ENCODE results near the gene TADA1. TPM values are rescaled to one million over a fixed set of nuclear protein-coding genes. Genes with fewer than 3 reads are reported as not detected.

TADA1 gene
- total and polyA plus RNA-seq, 2 experiments from 2014 or later, result 21.8 to 22.0 TPM

DNA sequence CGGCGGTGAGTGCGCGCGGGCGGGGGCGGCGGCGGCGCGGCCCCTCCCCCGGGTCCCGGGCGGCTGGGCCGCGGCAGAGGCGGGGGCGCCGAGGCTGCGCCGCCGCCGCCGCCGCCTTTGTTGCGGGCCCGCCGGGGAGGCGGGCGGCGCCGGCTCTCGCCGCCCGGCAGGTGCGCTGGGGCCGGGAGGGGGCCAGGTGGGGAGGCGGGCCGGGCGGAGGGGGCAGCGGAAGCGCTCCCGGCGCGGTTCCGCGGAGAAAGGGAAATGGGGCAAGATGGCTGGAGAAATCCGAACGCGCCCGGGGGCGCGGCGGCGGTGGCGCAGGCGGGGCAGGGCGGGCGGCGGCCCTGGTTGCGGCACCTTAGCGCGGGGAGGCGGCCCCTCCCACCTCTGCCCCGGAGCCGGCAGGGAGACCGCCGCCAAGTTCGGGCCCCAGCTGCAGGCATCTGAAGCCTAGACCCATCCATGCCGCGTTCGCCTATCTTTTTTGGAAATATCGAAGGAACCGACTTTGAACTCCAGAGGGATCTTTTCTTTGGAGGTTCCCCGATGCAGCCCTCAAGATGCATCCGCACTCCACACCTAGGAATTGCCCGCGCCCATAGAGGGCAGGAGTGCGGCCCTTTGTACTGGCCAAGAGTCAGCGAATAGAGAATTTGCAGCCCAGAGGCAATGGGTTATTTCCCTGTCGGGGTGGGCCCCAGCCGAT lies 36.3 kb downstream of the TADA1 start:
- peaks cover 45% of the 10 kb centered on the region for H3K79me2 ChIP-seq (replicated peaks; ENCODE audit: insufficient read depth)
- Mint-ChIP-seq H3K27me3 (ENCODE audit: insufficient read depth, low read depth, poor library complexity) (peaks cover 13% of the 10 kb centered on the region), H3K4me1 (peaks cover 24% of the 10 kb centered on the region), H3K9me3 (no peaks in the 10 kb centered on the region), H3K36me3 (ENCODE audit: low read depth) (peaks cover 48% of the 10 kb centered on the region), H3K27ac (peak overlapping the region; percentile 93), H3K4me3 (peak overlapping the region; percentile 95)
- H4K20me1 ChIP-seq (replicated peaks; ENCODE audit: insufficient read depth), result peaks cover 5% of the 10 kb centered on the region
- peaks cover 40% of the 10 kb centered on the region for H3K36me3 ChIP-seq (ENCODE audit: insufficient read depth)
- H2AFZ ChIP-seq, result no peak overlapping the region
- TF ChIP-seq, protein P1, sequence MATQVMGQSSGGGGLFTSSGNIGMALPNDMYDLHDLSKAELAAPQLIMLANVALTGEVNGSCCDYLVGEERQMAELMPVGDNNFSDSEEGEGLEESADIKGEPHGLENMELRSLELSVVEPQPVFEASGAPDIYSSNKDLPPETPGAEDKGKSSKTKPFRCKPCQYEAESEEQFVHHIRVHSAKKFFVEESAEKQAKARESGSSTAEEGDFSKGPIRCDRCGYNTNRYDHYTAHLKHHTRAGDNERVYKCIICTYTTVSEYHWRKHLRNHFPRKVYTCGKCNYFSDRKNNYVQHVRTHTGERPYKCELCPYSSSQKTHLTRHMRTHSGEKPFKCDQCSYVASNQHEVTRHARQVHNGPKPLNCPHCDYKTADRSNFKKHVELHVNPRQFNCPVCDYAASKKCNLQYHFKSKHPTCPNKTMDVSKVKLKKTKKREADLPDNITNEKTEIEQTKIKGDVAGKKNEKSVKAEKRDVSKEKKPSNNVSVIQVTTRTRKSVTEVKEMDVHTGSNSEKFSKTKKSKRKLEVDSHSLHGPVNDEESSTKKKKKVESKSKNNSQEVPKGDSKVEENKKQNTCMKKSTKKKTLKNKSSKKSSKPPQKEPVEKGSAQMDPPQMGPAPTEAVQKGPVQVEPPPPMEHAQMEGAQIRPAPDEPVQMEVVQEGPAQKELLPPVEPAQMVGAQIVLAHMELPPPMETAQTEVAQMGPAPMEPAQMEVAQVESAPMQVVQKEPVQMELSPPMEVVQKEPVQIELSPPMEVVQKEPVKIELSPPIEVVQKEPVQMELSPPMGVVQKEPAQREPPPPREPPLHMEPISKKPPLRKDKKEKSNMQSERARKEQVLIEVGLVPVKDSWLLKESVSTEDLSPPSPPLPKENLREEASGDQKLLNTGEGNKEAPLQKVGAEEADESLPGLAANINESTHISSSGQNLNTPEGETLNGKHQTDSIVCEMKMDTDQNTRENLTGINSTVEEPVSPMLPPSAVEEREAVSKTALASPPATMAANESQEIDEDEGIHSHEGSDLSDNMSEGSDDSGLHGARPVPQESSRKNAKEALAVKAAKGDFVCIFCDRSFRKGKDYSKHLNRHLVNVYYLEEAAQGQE (IDR thresholded peaks at IDR 0.05; ENCODE audit: unreplicated experiment), result no peak
- TF ChIP-seq, protein P2, sequence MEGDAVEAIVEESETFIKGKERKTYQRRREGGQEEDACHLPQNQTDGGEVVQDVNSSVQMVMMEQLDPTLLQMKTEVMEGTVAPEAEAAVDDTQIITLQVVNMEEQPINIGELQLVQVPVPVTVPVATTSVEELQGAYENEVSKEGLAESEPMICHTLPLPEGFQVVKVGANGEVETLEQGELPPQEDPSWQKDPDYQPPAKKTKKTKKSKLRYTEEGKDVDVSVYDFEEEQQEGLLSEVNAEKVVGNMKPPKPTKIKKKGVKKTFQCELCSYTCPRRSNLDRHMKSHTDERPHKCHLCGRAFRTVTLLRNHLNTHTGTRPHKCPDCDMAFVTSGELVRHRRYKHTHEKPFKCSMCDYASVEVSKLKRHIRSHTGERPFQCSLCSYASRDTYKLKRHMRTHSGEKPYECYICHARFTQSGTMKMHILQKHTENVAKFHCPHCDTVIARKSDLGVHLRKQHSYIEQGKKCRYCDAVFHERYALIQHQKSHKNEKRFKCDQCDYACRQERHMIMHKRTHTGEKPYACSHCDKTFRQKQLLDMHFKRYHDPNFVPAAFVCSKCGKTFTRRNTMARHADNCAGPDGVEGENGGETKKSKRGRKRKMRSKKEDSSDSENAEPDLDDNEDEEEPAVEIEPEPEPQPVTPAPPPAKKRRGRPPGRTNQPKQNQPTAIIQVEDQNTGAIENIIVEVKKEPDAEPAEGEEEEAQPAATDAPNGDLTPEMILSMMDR (conservative IDR thresholded peaks at IDR 0.05; ENCODE audit: low read depth in 2 of 2), result peak; percentile 45 to 48
- no peaks in the 10 kb centered on the region for H3K27me3 ChIP-seq (ENCODE audit: insufficient read depth)
- H3K9me2 ChIP-seq (ENCODE audit: insufficient read depth), result peaks cover 7% of the 10 kb centered on the region; the same call in 1 of the 2 replicates
- peak overlapping the region; percentile 96 for H3K4me2 ChIP-seq
- H3K4me1 ChIP-seq (ENCODE audit: insufficient read depth), result peaks cover 15% of the 10 kb centered on the region
- DNase-seq (ENCODE audit: low spot score), result peak; percentile 68
- ATAC-seq, result peak; percentile 57
- H3K4me3 ChIP-seq, result peak overlapping the region; percentile 87
- H3K27ac ChIP-seq (ENCODE audit: low read depth), result peak overlapping the region; percentile 88
- H3F3A ChIP-seq (replicated peaks; ENCODE audit: low read depth), result 0 out of 2 replicates have a peak, but pooled peaks cover 6% of the 10 kb centered on the region

DNA sequence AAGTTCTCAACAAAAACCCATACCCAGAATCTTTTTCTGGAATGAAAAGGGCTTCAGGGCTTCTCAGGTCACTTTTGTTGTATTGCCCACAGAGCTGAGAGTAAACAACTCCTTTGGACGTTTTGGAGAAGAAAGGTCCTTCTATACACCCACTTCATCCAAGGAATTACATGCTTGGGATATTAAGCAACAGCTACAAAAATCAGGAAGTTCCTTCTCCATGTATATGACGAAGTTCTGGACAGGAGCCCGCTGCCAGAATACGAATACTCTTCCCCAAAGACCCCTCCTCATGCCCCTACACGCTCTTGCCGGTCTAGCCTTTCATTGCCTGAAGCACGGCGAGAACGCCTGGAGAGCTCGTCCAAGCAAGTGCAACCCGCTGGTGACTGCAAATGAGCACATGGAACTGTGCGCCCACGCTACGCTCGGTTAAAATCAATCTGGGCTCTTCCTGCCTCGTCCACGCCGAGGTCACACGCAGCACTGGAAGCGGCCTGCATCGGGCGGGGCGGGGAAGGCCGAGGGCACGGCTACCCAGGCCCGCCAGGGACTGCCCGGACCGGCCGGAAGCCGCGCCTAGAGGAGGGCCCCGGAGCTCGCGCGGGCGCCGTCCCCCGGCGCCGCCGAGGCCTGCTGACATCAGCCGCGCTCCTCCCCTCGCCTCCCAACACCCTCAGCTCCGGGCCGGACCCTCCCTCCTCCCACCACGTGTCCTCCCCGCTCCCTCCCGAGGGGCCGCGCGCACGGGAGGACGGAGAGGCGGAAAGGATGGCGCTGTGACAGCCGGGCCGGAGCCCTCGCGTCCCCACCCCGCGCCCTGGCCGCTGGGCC lies 37.1 kb downstream of the TADA1 start, which contains the start of gene POGK:
POGK (plus strand) TSS at position 710 of the 834 bp plus-strand sequence. CDS start 1,482 bp downstream, outside the sequence.
- H3K27me3 Mint-ChIP-seq (ENCODE audit: insufficient read depth, low read depth, poor library complexity), result peaks cover 11% of the 10 kb centered on the region
- peak within 1 kb of the TSS; percentile 98 for H3K27ac Mint-ChIP-seq
- peak within 1 kb of the TSS; percentile 95 for H3K4me3 Mint-ChIP-seq
- no peaks in the 10 kb centered on the region for H3K9me3 Mint-ChIP-seq
- H3K9me2 ChIP-seq (ENCODE audit: insufficient read depth), result peaks cover 7% of the 10 kb centered on the region; the same call in 1 of the 2 replicates
- H4K20me1 ChIP-seq (replicated peaks; ENCODE audit: insufficient read depth), result no peaks in the 10 kb centered on the region
- peak; percentile 94 for ATAC-seq
- H3K4me1 Mint-ChIP-seq, result peaks cover 24% of the 10 kb centered on the region
- H3F3A ChIP-seq (replicated peaks; ENCODE audit: low read depth), result 0 out of 2 replicates have a peak, but pooled peaks cover 6% of the 10 kb centered on the region
- no peaks in the 10 kb centered on the region for H3K27me3 ChIP-seq (ENCODE audit: insufficient read depth)
- H2AFZ ChIP-seq, result peak within 1 kb of the TSS; percentile 98
- peak within 1 kb of the TSS; percentile 93 for H3K27ac ChIP-seq (ENCODE audit: low read depth)
- H3K36me3 Mint-ChIP-seq (ENCODE audit: low read depth), result peaks cover 40% of the 10 kb centered on the region
- H3K36me3 ChIP-seq (ENCODE audit: insufficient read depth), result peaks cover 33% of the 10 kb centered on the region
- H3K4me2 ChIP-seq, result peak within 1 kb of the TSS; percentile 96
- H3K4me1 ChIP-seq (ENCODE audit: insufficient read depth), result peaks cover 15% of the 10 kb centered on the region
- peak within 1 kb of the TSS; percentile 87 for H3K4me3 ChIP-seq
- TF ChIP-seq JUNB (IDR thresholded peaks at IDR 0.05; ENCODE audit: unreplicated experiment) (no peak), CREB1 (CRISPR knock-in tag; IDR thresholded peaks at IDR 0.05; ENCODE audit: low read depth) (peak; percentile 70), POLR2AphosphoS5 (IDR thresholded peaks at IDR 0.05; ENCODE audit: low read depth) (peak; percentile 90)
- TF ChIP-seq, protein P1 (IDR thresholded peaks at IDR 0.05; ENCODE audit: unreplicated experiment), result peak; percentile 11
- H3K79me2 ChIP-seq (replicated peaks; ENCODE audit: insufficient read depth), result peaks cover 37% of the 10 kb centered on the region
- peak; percentile 92 for DNase-seq (ENCODE audit: low spot score)
